Measurements from ENCODE around the gene GATAD2B.

Gene GATAD2B

GRCh38 chr1:153773096-153773921 is 149.5 kb downstream of the GATAD2B start:
- no peak for ATAC-seq
- TF ChIP-seq SNAI2 (CRISPR knock-in tag; IDR thresholded peaks at IDR 0.05): no peak
- no peak for TF ChIP-seq POU6F1 (CRISPR knock-in tag; IDR thresholded peaks at IDR 0.05; ENCODE audit: borderline replicate concordance, low read depth)
- no peak for TF ChIP-seq CSDC2 (CRISPR knock-in tag; IDR thresholded peaks at IDR 0.05)
- no peak for TF ChIP-seq CSRNP3 (CRISPR knock-in tag; IDR thresholded peaks at IDR 0.05)

GRCh38 chr1:153771841-153772593 is 150.8 kb downstream of the GATAD2B start:
- no peak for TF ChIP-seq CSDC2 (CRISPR knock-in tag; IDR thresholded peaks at IDR 0.05)
- no peak for ATAC-seq

- no peak for TF ChIP-seq ISL1 (CRISPR knock-in tag; IDR thresholded peaks at IDR 0.05)
Observed at GRCh38 chr1:153771261-153771660, 151.5 kb downstream of the GATAD2B start.

GRCh38 chr1:153770797-153771196 is 152.0 kb downstream of the GATAD2B start:
- no peak for TF ChIP-seq CREB5 (CRISPR knock-in tag; IDR thresholded peaks at IDR 0.05; ENCODE audit: low read depth)
- TF ChIP-seq ZNF8 (CRISPR knock-in tag; IDR thresholded peaks at IDR 0.05): no peak
- TF ChIP-seq TOX (CRISPR knock-in tag; IDR thresholded peaks at IDR 0.05; ENCODE audit: borderline replicate concordance): no peak
- TF ChIP-seq PPARA (CRISPR knock-in tag; IDR thresholded peaks at IDR 0.05; ENCODE audit: borderline replicate concordance): no peak
- TF ChIP-seq BACH2 (CRISPR knock-in tag; IDR thresholded peaks at IDR 0.05; ENCODE audit: borderline replicate concordance): no peak
- no peak for TF ChIP-seq GLIS3 (CRISPR knock-in tag; IDR thresholded peaks at IDR 0.05)
- no peak for TF ChIP-seq ZFP3 (CRISPR knock-in tag; IDR thresholded peaks at IDR 0.05)
- TF ChIP-seq CSDC2 (CRISPR knock-in tag; IDR thresholded peaks at IDR 0.05): no peak
- TF ChIP-seq ZNF565 (CRISPR knock-in tag; conservative IDR thresholded peaks at IDR 0.05; ENCODE audit: low read depth): no peak
- no peak for ATAC-seq

More at GRCh38 chr1:153771261-153771660, 151.5 kb downstream of the GATAD2B start:
- ATAC-seq: no peak

- ATAC-seq: no peak
- TF ChIP-seq GLIS3 (CRISPR knock-in tag; IDR thresholded peaks at IDR 0.05) (no peak), CSRNP3 (CRISPR knock-in tag; IDR thresholded peaks at IDR 0.05) (no peak), PATZ1 (CRISPR knock-in tag; IDR thresholded peaks at IDR 0.05; ENCODE audit: borderline replicate concordance) (no peak), TCF4 (CRISPR knock-in tag; IDR thresholded peaks at IDR 0.05; ENCODE audit: borderline replicate concordance) (no peak), ZNF70 (CRISPR knock-in tag; IDR thresholded peaks at IDR 0.05) (no peak), ZC3H10 (CRISPR knock-in tag; IDR thresholded peaks at IDR 0.05) (no peak), ESRRG (CRISPR knock-in tag; IDR thresholded peaks at IDR 0.05) (no peak), ZFP30 (CRISPR knock-in tag; IDR thresholded peaks at IDR 0.05) (no peak), ARNTL (CRISPR knock-in tag; IDR thresholded peaks at IDR 0.05; ENCODE audit: borderline replicate concordance, low read depth) (no peak), RARB (CRISPR knock-in tag; IDR thresholded peaks at IDR 0.05) (no peak), OSR1 (CRISPR knock-in tag; IDR thresholded peaks at IDR 0.05) (no peak), ZNF565 (CRISPR knock-in tag; conservative IDR thresholded peaks at IDR 0.05; ENCODE audit: low read depth) (no peak), ZNF8 (CRISPR knock-in tag; IDR thresholded peaks at IDR 0.05) (no peak), TSHZ2 (CRISPR knock-in tag; IDR thresholded peaks at IDR 0.05) (no peak), PPARA (CRISPR knock-in tag; IDR thresholded peaks at IDR 0.05; ENCODE audit: borderline replicate concordance) (no peak), CSDC2 (CRISPR knock-in tag; IDR thresholded peaks at IDR 0.05) (no peak)
Observed at GRCh38 chr1:153769221-153769620, 153.6 kb downstream of the GATAD2B start.
